ENCODE measurements around the gene CYTH1.

GRCh38 chr17:78790552-78790951 is 8.5 kb upstream of the CYTH1 start:
- TF ChIP-seq CTCF (conservative IDR thresholded peaks at IDR 0.05; ENCODE audit: low read length) = no peak
- TF ChIP-seq EZH2phosphoT487 (IDR thresholded peaks at IDR 0.05; ENCODE audit: borderline replicate concordance, low read depth, low read length) = no peak

Measured in OCI-LY7 (cell line).